ENCODE measurements around the gene NCBP2.
"Not testable (repeated sequence)": the region's sequence is repeated elsewhere in the genome, so short reads cannot be mapped to it uniquely, and the experiment has no call there.

The NCBP2 gene

DNA sequence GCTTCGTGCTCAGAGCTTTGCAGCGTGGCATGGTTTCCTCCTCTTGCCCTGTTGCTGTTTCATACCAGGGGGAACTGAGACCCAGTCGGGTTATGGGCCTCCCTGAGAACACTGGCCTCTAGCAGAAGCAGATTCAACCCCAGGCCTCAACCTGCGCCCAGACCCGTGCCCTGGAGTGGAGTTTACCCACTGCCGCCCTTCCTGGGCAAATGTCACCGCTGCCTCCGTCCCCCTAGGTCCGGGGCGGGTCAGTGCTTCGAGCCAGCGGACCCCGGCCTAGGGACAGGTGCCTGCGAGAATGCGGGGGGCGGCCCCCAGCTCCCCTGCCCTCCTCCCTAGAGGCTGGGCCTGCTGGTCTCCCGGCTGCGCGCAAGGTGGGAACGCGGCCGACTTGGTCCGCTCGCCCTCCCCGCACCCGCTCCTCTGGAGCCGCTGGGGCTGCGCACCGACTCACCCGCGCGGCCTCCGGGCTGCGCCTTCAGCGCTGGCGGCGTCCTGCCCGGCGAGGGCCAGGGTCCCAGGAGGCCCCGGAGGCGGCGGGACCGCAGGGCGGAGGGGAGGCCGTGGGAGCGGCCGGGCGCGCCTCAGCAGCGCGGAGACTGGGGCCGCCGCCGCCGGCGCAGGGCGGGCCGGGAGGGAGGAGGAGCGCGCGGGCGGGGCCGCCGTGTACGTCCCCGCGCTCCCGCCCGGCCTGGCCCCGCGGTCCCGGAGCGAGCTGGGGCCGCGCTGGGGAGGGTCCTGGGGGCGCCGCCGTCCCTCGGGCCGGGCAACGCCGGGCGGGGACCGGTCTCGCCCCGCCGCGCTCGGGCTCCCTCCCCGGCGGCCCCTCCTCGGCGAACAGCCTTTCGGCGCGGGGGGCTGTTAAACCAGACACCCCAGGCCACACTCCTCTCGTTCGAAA is 26.2 kb upstream of the NCBP2 start, which contains the start of gene PIGZ:
Gene PIGZ (minus strand): TSS at position 601 of the 901 bp plus-strand sequence. CDS start 16,802 bp downstream, outside the sequence.
- DNase-seq, result no peak

DNA sequence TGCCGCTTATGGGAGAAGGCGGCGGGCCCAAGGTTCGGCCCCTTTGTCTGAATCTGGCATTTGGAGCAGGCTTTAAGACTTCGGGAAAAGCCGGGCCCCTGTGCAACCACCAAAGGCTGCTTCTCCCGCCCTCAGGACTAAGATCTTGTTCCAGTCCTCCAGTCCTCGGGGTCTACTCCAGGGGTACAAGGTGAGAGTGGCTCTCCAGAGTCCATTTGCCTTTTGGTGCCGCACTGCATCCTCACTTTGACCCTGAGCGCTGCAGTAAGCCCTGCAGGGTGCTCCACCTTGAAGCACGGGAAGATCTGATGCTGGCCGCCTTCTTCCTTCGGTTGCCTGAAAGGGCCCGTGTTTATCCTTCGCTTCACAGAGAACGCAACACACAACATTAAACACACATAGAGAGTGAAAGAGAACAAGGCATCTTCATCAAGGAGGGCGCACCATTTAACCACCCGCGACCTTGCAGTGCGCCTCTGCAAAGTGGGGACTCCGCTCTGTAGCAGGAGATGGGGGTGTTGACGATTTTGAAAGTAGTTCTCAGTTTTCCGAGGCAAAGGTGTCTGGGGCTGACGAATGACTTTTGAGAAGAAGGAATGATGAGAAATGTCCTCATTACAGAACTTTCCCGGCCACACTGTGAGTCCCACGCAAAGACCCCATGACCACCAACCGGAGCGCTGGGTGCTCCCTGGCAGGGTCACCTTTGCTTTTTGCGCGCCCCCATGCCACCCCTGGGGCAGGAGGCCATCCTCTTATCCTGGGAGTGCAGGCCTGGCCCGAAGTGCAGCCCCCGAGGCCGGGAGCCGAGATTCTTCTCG is 25.3 kb upstream of the NCBP2 start:
- DNase-seq, result no peak

DNA sequence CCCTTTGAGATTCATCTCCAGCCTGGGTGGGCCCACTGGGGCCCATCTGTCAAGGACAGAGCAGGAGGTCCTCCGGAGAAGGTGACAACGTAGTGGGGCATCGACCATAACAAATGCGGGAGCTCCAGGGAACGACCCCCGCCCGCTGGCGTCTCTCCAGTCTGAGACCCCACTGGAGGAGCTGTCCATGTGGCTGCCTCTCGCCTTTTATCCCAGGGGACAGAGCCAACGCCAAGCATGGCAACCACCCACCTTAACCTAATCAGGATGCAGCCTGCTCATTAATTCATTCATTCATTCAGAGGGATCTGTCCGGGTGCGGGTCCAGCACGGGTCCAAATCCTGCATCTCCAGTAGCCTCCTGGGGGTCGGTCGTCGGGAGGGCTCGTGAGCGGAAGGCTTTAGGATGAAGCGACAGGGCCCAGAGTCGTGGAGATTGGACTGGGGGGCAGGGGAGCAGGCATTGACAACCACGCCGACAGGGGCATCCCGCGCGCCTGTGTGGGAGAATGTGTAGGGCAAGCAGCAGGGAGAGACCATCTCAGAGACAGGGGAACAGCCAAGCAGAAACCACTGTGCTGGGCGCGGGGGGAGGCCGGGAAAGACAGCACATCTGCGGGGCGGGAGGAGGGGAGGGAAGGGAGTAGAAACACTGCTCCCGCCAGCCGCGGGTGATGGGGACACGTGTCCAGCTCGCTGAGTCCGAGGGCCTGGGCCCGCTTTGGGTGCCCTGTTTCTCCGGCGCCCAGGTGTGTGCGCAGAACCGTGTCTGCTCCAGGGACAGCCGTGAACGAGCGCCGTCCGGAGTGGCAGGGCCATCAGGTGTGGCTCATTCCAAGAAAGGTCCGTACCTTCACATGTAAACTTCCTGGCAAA is 24.4 kb upstream of the NCBP2 start:
- no peak for DNase-seq

DNA sequence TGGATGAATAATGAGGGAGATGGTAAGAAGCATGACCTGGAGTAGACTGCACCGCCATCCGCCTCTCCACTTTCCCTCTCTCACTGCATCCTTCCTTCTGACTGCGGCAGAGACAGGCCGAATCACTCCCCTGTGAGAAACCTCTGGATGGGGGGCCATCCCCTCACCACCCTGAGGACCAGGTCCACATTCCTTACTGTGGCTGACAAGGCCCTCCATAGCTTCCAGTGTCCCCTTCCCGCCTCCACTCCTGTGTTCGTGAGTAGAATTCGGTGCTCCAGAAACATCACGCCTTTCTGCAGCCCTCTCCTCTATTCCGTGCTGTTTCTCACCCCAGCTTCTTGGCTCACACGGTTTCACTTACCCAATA is 23.5 kb upstream of the NCBP2 start:
- no peak for DNase-seq

DNA sequence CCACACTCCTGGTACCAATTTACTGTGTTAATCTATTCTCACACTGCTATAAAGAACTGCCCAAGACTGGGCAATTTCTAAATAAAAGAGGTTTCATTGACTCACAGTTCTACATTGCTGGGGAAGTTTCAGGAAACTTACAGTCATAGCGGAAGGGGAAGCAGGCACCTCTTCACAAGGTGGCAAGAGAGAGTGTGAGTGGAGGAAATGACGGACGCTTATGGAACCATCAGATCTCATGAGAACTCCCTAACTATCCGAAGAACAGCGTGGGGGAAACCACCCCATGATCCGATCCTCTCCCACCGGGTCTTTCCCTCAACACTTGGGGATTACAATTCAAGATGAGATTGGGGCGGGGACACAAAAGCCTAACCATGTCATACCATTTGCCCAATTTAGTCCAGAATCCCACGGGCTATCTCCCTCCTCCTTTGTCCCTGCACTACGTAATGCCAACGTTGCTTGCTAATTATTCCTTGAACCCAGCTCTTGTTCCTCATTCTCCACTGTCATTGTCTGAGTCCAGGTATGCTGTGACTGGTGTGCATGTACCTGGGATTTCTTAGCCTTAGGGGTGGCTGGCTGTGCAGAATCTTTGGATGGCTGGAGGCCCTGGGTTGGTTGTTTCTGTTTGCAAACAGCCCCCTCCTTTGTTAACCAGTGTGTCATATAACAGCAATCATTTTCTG is 22.9 kb upstream of the NCBP2 start:
- DNase-seq, result no peak

DNA sequence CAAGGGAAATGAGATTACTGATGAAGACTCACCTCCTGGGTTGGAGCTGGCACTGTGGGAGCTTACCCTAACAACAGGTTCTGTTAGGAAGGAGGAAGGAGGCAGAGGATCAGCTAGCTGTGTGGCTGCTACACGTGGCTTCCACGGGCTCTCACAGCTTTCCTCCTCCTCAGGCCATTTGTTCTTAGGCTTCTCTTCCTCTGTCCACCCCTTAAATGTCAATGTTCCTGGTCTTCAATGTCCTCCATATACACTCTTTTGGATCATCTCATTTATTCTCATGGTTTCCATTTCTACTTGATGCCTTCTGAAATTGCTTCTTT is 21.3 kb upstream of the NCBP2 start:
- DNase-seq, result no peak

DNA sequence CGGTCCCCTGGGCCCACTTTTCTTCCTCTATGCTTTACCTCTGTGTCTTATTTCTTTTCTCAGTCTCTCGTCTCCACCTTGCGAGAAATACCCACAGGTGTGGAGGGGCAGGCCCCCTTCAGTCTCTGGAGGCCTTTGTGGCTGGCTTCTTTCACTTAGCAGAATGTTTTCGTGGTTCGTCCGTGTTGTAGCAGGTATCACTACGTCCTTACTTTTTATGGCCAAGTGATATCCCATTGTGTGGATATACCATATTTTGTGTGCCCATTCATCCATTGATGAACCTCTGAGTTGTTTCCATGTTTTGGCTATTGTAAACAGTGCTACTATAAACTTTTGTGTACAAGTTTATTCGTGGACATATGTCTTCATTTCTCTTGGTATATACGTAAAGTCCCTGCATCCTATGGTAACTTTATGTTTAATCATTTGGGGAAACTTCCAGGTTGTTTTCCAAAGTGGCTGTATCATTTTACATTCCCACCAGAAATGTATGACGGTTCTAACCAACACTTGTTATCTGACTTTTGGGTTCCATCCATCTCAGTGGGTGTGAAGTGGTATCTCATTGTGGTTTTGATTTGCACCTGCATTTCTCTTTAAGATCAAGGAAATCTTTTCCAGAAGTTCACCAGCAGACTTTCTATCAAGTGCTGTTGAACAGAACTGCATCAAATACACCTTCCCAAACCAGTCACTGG is 20.8 kb upstream of the NCBP2 start:
- no peak for DNase-seq

DNA sequence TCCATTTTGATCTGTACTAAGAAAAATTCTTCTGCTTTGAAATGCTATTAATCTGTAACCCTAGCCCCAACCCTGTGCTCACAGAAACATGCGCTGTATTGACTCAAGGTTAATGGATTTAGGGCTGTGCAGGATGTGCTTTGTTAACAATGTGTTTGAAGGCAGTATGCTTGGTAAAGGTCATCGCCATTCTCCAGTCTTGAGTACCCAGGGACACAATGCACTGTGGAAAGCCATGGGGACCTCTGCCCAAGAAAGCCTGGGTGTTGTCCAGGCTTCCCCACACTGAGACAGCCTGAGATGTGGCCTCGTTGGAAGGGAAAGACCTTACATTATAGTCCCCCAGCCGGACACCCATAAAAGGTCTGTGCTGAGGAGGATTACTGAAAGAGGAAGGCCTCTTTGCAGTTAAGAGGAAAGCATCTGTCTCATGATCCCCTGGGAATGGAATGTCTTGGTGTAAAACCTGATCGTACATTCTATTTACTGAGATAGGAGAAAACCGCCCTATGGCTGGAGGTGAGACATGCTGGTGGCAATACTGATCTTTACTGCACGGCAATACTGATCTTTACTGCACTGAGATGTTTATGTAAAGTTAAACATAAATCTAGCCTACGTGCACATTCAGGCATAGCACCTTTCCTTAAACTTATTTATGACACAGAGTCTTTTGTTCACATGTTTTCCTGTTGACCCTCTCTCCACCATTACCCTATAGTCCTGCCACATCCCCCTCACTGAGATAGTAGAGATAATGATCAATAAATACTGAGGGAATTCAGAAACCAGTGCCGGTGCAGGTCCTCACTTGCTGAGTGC is 20.0 kb upstream of the NCBP2 start:
- no peak for DNase-seq

DNA sequence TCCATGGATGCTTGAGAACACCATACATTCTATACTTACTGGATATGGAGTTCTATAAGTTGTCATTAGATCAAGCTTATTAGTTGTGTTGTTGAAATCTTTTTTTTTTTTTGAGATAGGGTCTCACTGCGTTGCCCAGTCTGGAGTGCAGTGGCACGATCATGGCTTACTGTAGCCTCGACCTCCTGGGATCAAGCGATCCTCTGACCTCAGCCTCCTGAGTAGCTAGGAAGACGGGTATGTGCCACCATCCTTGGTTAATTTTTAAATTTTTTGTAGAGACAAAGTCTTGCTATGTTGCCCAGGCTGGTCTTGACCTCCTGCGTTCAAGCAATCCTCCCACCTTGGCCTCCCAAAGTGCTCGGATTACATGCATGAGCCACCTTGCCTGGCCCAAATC is 12.5 kb upstream of the NCBP2 start:
- DNase-seq, result no peak

DNA sequence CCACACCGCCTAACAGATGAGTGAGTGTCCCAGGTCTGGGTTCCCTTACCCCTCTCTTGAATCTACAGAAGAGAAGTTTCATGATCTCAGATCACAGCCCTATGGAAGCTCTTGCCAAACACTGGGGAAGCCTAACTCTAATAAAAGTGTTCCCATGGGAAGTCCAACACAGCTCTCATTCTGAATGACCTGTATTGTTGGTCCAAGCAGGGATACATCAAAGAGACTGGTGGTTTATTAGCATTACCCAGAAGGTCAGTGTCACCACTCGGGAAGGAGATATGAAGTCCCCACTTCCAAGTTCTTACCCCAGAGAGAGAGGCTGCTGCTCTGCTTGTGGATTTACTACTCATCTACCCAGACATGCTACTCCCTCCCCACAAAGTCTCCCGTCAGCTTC is 9.0 kb upstream of the NCBP2 start:
- DNase-seq, result no peak

DNA sequence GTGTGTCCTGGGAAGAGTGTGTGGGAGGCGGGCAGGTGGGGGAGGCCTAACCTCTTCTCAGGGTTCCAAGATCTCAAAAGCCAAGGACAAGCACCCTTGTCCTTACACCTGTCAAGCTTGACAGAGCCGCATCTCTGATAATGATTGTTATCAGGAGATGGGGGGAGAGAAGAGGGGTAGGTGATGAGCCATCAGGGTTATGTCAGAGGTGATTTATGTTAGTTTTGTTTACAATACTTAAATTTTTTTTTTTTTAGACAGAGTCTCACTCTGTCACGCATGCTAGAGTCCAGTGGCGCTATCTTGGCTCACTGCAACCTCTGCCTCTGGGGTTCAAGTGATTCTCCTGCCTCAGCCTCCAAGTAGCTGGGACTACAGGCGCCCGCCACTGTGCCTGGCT is 7.4 kb upstream of the NCBP2 start:
- no peak for DNase-seq

DNA sequence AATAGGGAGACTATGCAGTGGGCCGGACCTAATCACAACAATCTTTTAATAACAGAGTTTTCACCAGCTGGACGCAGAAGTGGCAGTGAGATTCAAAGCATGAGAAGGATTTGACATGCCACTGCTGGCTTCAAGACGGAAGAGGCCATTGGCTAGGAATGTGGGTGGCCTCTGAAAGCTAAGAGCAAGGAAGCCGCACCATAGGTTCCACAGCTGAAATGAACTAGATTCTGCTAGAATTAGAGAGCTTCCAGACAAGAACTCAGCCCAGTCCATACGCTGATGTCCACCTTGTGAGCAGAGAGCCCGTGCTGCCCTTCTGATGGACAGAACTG is 6.9 kb upstream of the NCBP2 start:
- no peak for DNase-seq

DNA sequence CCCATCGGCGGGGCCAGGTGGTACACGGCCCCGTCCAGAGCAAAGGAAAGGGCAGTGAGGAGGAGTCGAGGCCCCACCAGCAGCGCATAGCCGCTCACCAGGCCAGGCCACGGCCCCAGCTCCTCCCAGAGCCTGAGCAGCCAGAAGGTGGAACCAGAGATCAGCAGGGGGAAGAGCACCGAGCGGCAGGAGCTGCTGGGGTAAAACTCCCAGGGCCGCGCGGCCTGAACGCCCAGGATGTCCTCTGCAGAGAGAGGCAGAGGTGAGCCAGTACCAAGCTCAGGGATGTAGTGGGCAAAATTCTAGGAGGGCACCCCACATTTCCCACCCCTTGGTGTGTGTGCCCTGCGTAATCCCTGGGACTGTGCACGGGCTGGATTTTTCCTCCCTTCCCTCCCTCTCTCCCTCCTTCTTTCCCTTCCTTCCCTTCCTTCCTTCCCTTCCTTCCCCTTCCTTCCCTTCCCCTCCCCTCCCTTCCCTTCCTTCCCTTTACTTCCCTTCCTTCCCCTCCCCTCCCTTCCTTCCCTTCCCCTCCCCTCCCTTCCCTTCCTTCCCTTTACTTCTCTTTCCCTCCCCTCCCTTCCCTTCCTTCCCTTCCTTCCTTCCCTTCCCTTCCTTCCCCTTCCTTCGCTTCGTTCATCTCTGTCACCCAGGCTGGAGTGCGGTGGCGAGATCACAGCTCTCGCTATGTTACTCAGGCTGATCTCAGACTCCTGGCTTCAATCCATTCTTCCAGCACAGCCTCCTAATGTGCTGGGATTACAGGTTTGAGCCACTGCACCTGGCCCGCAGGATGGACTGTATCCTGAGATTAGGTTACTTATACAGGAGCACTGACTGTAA is 6.3 kb upstream of the NCBP2 start:
- no peak for DNase-seq

DNA sequence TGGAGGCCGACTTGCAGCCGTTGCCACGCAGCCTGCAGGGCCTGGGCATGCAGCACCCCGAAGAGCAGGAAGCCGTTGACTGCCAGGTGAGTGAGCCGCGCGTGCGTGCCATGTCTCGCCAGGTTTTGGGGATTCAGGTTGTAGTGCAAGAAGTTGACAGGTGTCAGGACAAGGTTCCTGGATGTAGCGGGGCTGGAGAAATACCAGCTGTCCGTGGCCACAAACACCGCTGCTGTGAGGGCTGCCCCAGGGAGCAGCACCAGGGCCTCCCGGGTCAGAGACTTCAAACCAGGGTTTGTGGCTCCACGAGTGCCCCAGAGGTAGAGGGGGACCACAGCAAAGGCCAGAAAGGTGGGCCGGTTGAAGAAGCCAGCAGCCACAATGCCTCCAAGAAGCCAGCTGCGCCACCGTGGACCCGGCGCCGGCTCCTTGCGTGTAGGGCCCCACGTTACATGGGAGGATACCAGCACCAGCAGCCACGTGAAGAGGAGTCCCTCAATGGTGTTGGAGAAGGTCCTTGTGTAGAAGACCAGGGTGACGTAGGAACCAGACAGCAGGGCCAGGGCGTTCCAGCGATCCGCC is 5.6 kb upstream of the NCBP2 start:
- no peak for DNase-seq

DNA sequence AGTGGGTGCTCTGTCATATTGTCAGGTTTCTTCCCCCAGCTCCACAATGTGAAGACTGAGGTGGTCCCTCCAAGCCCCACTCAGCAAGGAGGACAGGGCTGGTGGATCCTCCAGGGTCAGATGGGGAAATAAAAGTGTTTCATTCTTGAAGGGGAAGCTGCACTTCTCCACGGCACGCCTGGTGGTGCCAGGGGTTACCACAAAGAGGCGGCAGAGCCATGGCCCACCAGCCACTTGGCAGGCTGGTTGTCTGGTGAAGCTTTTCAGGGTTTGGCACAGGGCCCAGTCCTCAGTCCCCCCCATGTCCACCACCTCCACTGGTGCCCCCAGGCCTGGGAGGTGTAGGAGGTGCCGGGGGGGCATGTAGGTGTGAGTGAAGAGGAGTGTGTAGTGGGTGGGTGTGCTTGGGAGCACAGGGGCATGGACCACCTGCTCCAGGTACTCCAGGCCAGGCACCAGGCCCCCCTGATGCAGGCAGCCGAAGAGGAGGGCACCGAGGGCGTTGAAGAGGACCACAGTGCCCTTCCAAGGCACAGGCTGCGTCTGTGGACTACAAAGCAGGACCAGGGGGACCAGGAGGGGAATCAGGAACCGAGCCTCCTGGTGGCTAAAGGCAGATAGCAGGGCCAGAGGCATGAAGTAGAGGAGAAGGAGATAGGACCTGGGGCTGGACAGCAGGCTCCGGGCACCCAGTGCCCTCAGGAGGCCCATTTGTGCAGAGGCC is 5.0 kb upstream of the NCBP2 start:
- DNase-seq, result no peak

DNA sequence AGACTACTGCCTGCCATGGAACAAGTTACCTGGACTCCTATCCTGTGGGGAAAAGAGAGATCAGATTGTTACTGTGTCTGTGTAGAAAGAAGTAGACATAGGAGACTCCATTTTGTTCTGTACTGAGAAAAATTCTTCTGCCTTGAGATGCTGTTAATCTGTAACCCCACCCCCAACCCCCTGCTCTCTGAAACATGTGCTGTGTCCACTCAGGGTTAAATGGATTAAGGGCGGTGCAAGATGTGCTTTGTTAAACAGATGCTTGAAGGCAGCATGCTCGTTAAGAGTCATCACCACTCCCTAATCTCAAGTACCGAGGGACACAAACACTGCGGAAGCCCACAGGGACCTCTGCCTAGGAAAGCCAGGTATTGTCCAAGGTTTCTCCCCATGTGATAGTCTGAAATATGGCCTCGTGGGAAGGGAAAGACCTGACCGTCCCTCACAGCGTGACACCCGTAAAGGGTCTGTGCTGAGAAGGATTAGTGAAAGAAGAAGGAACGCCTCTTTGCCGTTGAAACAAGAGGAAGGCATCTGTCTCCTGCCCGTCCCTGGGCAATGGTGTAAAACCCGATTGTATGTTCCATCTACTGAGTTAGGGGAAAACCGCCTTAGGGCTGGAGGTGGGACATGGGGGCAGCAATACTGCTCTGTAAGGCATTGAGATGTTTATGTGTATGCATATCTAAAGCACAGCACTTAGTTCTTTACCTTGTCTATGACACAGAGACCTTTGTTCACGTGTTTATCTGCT is 1.9 kb upstream of the NCBP2 start:
- not testable (repeated sequence) for DNase-seq

DNA sequence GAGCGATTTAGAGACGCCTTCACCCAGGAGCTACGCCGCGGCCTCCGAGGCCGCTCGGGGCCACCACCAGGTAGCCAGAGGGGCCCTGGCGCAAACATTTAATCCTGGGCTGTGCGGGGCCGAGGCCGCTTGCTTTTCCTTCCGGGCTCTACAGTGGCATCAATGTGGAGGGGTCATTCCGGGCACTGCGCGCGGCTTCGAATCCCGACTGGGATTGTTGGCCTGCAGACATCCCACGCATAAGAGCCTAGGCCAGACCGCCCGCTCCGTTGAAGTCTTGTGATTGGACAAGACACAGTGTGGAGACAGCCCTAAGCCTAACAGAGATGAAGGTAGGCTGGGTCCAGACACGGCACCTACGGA is 568 bp upstream of the NCBP2 start:
- DNase-seq, result no peak

DNA sequence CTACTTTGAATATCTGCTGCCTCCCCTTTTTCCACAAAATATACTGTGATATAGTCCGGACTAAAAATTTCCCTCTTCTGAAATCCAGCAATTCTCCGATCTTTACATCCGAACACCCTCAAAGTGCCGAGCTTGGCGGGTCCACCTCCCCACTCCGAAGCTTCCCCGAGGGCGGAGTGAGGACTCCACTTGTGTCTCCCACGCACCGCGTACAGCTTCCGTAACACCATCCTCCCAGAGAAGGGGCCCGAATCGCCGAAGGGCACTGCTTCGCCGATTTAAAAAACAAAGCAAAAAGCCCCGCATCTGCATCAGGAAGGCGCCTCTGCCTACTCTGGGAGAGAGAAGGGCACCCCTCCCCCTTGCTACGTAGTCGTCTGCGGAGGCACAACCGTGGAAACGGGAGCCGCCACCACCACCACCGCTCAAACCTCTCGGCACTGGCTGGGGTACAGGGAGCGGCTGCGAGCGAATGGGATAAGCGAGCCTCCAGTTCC is 551 bp downstream of the NCBP2 start:
- DNase-seq, result peak; percentile 48

All from effector CD4-positive, alpha-beta T cell (primary cell).